Measurements from ENCODE around the gene YRDC. TPM values are rescaled to one million over a fixed set of nuclear protein-coding genes. Genes with fewer than 3 reads are reported as not detected.
A peak's percentile ranks its signal among the peaks of the same experiment; 100 is the strongest.

The YRDC gene
- total RNA-seq, 1 experiment from 2014 or later, result 41.8 TPM

DNA sequence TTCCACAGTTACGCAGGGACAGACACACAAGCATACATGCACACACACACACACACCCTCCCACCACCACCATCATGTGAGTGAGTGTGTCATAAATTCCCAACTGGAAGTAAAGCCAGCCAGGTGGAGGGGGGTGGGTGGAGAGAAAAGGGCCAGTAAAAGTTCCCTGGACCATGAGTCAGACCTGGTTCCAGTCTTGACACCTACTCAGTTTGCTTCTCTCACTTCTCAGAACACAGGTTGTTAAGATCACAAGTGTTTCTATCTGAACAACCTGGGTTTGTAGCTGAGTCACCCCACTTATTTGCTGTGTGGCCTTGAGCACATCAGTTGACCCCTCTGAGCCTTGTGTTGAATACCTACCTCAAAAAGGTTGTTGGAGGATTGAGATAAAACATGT is 52.7 kb downstream of the YRDC start:
- Histone ChIP-seq H3K4me2 (ENCODE audit: low read length) (no peak overlapping the region), H2AFZ (ENCODE audit: low read length) (no peak overlapping the region), H4K20me1 (ENCODE audit: low read length) (no peaks in the 10 kb centered on the region), H3K4me3 (ENCODE audit: low read length) (no peak overlapping the region), H3K27me3 (ENCODE audit: low read length) (no peaks in the 10 kb centered on the region), H3K9me3 (ENCODE audit: low read length) (no peaks in the 10 kb centered on the region), H3K4me1 (ENCODE audit: insufficient read depth, low read length) (peaks cover 5% of the 10 kb centered on the region; the same call in 1 of the 2 replicates), H3K27ac (ENCODE audit: low read length) (no peak overlapping the region), H3K9ac (ENCODE audit: low read length) (no peak overlapping the region), H3K36me3 (ENCODE audit: low read depth, low read length) (no peaks in the 10 kb centered on the region), H3K9me2 (replicated peaks; ENCODE audit: low read length) (no peaks in the 10 kb centered on the region), H3F3A (ENCODE audit: low read length, unreplicated experiment) (no peaks in the 10 kb centered on the region), H3K79me2 (ENCODE audit: low read length) (no peaks in the 10 kb centered on the region)
- DNase-seq (peak; percentile 61), ATAC-seq (peak; percentile 21; the same call in 1 of the 2 replicates)
- no TSS peak for BruUV-seq (replicated peaks)
- ChIA-PET POLR2A (ENCODE audit: unreplicated experiment) (no interaction called here), CTCF (no interaction called here)
- TF ChIP-seq EZH2phosphoT487 (IDR thresholded peaks at IDR 0.05; ENCODE audit: borderline replicate concordance, low read length) (no peak), EZH2 (IDR thresholded peaks at IDR 0.05; ENCODE audit: low read length, unreplicated experiment) (no peak)
- TF ChIP-seq, protein P1, sequence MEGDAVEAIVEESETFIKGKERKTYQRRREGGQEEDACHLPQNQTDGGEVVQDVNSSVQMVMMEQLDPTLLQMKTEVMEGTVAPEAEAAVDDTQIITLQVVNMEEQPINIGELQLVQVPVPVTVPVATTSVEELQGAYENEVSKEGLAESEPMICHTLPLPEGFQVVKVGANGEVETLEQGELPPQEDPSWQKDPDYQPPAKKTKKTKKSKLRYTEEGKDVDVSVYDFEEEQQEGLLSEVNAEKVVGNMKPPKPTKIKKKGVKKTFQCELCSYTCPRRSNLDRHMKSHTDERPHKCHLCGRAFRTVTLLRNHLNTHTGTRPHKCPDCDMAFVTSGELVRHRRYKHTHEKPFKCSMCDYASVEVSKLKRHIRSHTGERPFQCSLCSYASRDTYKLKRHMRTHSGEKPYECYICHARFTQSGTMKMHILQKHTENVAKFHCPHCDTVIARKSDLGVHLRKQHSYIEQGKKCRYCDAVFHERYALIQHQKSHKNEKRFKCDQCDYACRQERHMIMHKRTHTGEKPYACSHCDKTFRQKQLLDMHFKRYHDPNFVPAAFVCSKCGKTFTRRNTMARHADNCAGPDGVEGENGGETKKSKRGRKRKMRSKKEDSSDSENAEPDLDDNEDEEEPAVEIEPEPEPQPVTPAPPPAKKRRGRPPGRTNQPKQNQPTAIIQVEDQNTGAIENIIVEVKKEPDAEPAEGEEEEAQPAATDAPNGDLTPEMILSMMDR (conservative IDR thresholded peaks at IDR 0.05; ENCODE audit: low read depth, low read length), result no peak
- intact Hi-C loops (cut with micrococcal nuclease), result no loop called here

DNA sequence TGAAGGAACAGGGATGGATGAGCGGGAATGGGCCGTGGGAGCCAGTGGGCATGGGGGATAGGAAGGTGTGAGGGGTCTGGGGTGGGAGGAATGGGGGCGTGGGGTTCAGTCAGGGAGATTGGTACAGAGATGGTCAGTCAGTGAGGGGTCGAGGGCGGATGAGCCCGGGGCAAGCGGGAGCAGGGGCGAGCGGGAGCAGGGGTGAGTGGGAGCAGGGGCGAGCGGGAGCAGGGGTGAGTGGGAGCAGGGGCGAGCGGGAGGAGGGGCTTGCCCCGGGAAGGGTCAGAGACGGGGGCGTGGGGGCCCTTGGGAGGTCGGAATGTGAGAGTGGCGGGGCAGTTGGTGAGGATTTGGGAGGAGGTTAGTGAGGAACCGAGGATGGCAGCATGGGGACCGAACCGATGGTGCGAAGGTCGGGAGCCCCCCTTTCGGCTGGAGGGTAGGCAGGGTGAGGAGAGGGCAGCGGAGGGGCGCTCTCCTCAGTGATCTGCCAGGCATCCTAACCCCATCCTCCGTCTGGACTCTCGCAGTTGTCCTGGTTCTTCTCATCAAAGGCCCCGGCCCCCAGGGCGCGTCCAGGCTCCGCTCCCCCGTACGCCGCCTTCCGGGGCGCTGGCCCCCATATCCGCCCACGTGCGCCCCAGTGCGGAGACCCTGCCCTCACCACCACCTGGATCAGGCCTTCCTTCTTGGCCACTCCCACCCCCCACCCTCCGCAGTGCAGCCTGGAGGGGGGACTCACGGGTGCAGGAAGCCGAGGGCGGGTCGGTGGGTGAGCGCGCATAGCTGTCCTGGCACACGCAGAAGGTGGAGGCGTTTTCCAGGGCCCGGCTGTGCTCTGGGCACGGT is 54.3 kb downstream of the YRDC start:
- no peak overlapping the region for H3K27ac ChIP-seq (ENCODE audit: low read length)
- intact Hi-C loops (cut with micrococcal nuclease), result no loop called here

More for the DNA sequence above, 54.3 kb downstream of the YRDC start:
- H3K9me3 ChIP-seq (ENCODE audit: low read length), result no peaks in the 10 kb centered on the region
- no peak for ATAC-seq
- BruUV-seq (replicated peaks), result no TSS peak
- H3K27me3 ChIP-seq (ENCODE audit: low read length), result no peaks in the 10 kb centered on the region
- no peak overlapping the region for H2AFZ ChIP-seq (ENCODE audit: low read length)
- TF ChIP-seq EZH2 (IDR thresholded peaks at IDR 0.05; ENCODE audit: low read length, unreplicated experiment), result no peak
- TF ChIP-seq, protein P1 (conservative IDR thresholded peaks at IDR 0.05; ENCODE audit: low read depth, low read length), result no peak
- no peak for TF ChIP-seq EZH2phosphoT487 (IDR thresholded peaks at IDR 0.05; ENCODE audit: borderline replicate concordance, low read length)
- ChIA-PET CTCF (no interaction called here), POLR2A (ENCODE audit: unreplicated experiment) (no interaction called here)
- no peaks in the 10 kb centered on the region for H3F3A ChIP-seq (ENCODE audit: low read length, unreplicated experiment)
- H4K20me1 ChIP-seq (ENCODE audit: low read length), result no peaks in the 10 kb centered on the region
- H3K36me3 ChIP-seq (ENCODE audit: low read depth, low read length), result no peaks in the 10 kb centered on the region
- H3K79me2 ChIP-seq (ENCODE audit: low read length), result no peaks in the 10 kb centered on the region
- H3K9ac ChIP-seq (ENCODE audit: low read length), result no peak overlapping the region
- no peak for DNase-seq
- H3K9me2 ChIP-seq (replicated peaks; ENCODE audit: low read length), result no peaks in the 10 kb centered on the region
- peak overlapping the region; percentile 57; the same call in 1 of the 2 replicates for H3K4me3 ChIP-seq (ENCODE audit: low read length)
- H3K4me1 ChIP-seq (ENCODE audit: insufficient read depth, low read length), result peaks cover 5% of the 10 kb centered on the region; the same call in 1 of the 2 replicates
- H3K4me2 ChIP-seq (ENCODE audit: low read length), result peak overlapping the region; percentile 60

Other genes starting within 250 kb of the YRDC start
- gene GNL2, start 212.3 kb downstream of the YRDC start, total RNA-seq (2014; rRNA removed), result 93.4 and 110 TPM in 2 replicates
- gene RSPO1, start 173.3 kb downstream of the YRDC start, total RNA-seq (2014; rRNA removed), result not detected in 2 replicates
- gene CDCA8, start 115.7 kb downstream of the YRDC start, total RNA-seq (2014; rRNA removed), result 30.1 and 31.8 TPM in 2 replicates
- 1.8 and 3.5 TPM in 2 replicates for gene EPHA10, start 43.1 kb downstream of the YRDC start, total RNA-seq (2014; rRNA removed)
- gene MANEAL, start 14.4 kb downstream of the YRDC start, total RNA-seq (2014; rRNA removed), result 47.6 and 54.1 TPM in 2 replicates
- gene C1orf122, start 418 bp downstream of the YRDC start, total RNA-seq (2014; rRNA removed), result 70.1 and 72.5 TPM in 2 replicates
- gene MTF1, start 51.4 kb upstream of the YRDC start, total RNA-seq (2014; rRNA removed), result 5.4 and 10.7 TPM in 2 replicates
- gene INPP5B, start 138.8 kb upstream of the YRDC start, total RNA-seq (2014; rRNA removed), result 10.5 and 12.1 TPM in 2 replicates
- 103 and 142 TPM in 2 replicates for gene SF3A3, start 181.8 kb upstream of the YRDC start, total RNA-seq (2014; rRNA removed)
- 3.6 and 6.3 TPM in 2 replicates for gene FHL3, start 197.3 kb upstream of the YRDC start, total RNA-seq (2014; rRNA removed)
- 33.8 and 48.1 TPM in 2 replicates for gene UTP11, start 204.5 kb upstream of the YRDC start, total RNA-seq (2014; rRNA removed)
- not detected in 2 replicates for gene POU3F1, start 238.6 kb upstream of the YRDC start, total RNA-seq (2014; rRNA removed)

Measured in PC-3 (cell line).